PC-9 (cell line): ENCODE data around the gene ZFX.

Experiments used
- CTCF ChIP-seq: fragments of 200-600 bp; sonication (generic); conservative IDR thresholded peaks from 2 replicates; pipeline ENCODE4 v1.6.1; 2017; ENCODE audit warnings: mixed run types, antibody characterized with exemption, mild to moderate bottlenecking, moderate library complexity
- EZH2 ChIP-seq: fragments of 200-600 bp; sonication (generic); IDR thresholded peaks from 2 replicates; pipeline ENCODE4 v1.8.0; 2017; ENCODE audit warnings: antibody characterized with exemption, low read depth

- no peak for TF ChIP-seq CTCF
- no peak for TF ChIP-seq EZH2
Measured at GRCh38 chrX:24203072-24203808, 53.7 kb downstream of the ZFX start.
